Activated gamma-delta T cell treated with anti-CD3 and anti-CD28 coated beads, Interleukin-2, amount 50 U/mL, for 16 hours (primary cell): ENCODE results near the gene IL17RC.
A peak's percentile ranks its signal among the peaks of the same experiment; 100 is the strongest.
"Not testable (repeated sequence)": the region's sequence is repeated elsewhere in the genome, so short reads cannot be mapped to it uniquely, and the experiment has no call there.

Experiments
- DNase-seq: peaks from one replicate; pipeline ENCODE4 v3.0.0-alpha.2; 2020; ENCODE audit warnings: low read depth

IL17RC gene

GRCh38 chr3:9916734-9917680, at the start of gene IL17RC:
IL17RC (plus strand) TSS chr3:9917098; CDS start chr3:9917316, 218 bp downstream.
- DNase-seq, result peak; percentile 14

DNA sequence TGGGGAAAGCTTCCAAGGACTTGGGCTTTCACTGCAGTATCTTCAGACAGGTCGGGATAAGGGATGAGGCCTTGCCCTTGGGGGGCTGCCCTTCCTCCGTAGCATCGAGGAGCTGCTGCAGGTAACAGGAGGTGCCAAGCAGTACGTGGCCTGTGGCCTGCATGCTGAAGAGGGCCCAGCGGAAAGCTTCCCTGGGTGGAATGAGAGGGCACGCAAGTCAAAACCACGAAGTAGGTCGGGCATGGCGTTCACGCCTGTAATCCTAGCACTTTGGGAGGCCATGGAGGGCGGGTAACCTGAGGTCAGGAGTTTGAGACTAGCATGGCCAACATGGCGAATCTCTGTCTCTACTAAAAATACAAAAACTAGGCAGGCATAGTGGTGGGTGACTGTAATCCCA, 49.8 kb upstream of the IL17RC start:
- DNase-seq, result no peak

- no peak for DNase-seq
Observed at GRCh38 chr3:9869955-9870354, 46.9 kb upstream of the IL17RC start.

DNA sequence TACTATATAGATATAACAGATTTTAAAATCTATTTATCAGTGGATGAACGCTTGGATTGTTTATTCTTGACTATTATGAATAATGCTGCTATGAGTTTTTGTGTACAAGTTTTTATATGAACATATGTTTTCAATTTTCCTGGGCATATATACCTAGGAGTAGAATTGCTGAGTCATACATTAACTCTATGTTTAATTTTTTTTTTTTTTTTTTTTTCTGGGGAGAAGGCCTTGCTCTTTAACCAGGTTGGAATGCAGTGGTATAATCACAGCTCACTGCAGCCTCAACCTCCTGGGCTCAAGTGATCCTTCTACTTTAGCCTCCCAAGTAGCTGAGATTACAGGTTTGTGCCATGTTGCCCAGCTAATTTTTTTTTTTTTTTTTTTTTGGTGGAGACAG, 45.9 kb upstream of the IL17RC start:
- no peak for DNase-seq

- DNase-seq, result not testable (repeated sequence)
Observed at GRCh38 chr3:9872067-9872466, 44.8 kb upstream of the IL17RC start.

- DNase-seq, result no peak
Observed at GRCh38 chr3:9875448-9875847, 41.5 kb upstream of the IL17RC start.

DNA sequence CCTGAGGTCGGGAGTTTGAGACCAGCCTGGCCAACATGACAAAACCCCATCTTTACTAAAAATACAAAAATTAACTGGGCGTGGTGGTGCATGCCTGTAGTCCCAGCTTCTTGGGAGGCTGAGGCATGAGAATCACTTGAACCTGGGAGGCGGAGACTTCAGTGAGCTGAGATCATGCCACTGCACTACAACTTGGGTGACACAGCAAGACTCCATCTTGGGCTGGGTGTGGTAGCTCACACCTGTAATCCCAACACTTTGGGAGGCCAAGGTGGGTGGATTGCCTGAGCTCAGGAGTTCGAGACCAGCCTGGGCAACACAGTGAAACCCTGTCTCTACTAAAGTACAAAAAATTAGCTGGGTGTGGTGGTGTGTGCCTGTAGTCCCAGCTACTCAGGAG, 40.6 kb upstream of the IL17RC start:
- DNase-seq, result not testable (repeated sequence)

- no peak for DNase-seq
Observed at GRCh38 chr3:9876991-9877390, 39.9 kb upstream of the IL17RC start.

- DNase-seq, result no peak
Observed at GRCh38 chr3:9878700-9879099, 38.2 kb upstream of the IL17RC start.

DNA sequence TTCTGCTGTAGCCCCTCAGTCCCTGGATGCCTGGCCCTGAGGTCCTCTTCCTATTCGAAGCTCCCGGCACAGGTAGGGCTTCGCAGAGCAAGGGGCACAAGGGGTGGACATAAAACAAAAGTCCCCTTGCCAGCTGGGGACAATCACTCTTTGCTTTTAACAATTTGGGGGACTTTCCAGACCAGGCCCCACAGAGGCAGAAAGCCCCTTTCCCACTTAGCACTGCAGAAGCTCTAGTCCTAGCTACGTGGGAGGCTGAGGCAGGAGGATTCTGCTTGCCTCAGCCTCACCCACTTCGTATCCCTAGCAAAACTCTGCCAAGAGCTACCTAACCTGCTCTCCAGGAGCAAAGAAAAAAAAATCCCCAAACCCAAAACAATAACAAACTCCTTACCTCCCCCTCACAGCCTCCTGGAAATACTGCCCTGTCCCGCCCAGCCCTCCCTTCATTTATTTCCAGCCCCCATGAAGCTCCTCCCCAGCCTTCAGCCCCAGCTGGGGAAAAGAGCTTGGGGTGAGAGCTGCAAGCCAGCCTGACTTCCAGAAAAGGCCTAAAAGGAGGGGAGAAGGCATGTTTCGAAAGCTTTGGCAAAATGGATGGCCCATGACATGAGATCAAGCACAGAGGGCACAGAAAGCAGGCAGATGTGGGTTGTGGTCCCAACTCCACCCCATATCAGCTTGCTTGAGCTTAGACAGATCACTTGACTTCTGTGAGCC, 36.9 kb upstream of the IL17RC start, which contains the start of gene CIDEC:
Gene CIDEC (minus strand): TSS at position 424 of the 720 bp plus-strand sequence. CDS start 1,767 bp downstream, outside the sequence.
- DNase-seq, result no peak

DNA sequence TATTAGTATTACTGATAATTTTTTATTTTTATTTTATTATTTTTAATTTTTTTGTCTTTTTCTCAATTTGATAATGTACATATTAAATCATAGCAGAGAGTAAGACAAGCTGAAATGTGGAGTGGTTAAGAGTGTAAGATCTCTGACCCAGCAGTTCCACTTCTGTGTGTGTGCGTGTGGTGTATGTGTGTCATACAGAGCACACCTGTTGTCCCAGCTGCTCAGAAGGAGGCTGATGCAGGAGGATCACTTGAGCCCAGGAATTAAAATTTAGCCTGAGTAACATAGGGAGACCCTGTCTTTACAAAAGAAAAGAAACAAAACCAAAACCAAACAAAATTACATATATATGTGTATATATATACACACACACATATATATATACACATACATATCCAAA, 35.5 kb upstream of the IL17RC start:
- DNase-seq, result no peak

- DNase-seq, result no peak
Observed at GRCh38 chr3:9883706-9884554, 33.0 kb upstream of the IL17RC start.

GRCh38 chr3:9884555-9885165, 32.2 kb upstream of the IL17RC start:
- DNase-seq, result no peak

GRCh38 chr3:9886328-9886727, 30.6 kb upstream of the IL17RC start:
- no peak for DNase-seq

DNA sequence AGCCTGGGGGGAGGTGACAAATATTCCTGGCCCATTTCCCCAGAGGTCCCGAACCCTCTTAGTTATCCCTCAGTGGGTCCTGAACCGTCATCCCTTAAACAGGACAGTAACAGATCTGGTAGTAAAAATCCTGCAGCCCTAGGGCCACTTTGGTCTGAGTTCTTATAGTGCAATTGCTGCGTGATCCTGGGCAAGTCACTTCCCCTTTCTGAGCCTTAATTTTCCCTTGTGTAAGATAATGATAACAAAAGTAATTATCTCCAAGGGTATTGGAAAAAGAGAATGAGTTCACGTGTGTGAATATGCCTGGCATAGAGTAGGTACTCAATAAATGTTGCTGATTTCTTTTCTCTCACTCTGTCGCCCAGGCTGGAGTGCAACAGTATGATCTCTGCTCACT, 29.4 kb upstream of the IL17RC start:
- no peak for DNase-seq

DNA sequence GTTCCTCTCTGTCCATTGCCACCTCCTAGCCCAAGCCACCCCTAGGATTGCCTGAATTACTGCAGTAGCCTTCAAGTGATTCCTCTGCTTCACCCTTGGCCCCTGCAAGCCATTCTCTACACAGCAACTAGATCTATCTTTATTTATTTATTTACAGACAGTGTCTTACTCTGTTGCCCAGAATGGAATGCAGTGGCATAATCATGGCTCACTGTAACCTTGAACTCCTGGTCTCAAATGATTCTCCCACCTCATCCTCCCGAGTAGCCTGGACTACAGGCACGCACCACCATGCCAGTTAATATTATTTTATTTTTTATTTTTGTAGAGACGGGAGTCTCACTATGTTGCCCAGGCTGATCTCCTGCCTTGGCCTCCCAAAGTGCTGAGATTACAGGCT, 28.4 kb upstream of the IL17RC start:
- DNase-seq, result no peak

DNA sequence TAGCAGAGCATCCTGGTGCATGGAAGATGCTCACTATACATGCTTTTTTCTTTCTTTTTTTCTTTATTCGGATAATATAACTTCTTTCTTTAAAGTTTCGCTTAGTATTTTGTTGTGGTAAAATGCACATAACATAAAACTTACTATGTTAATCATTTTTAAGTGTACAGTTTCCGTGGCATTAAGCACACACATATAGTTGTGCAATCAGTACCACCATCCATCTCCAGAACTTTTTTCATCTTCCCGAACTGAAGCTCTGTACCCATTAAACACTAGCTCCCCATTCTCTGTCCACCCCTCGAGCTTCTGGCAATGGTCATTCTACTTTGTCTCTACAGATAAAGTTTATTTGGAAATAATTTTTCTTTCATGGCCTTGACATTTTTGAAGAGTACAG, 27.5 kb upstream of the IL17RC start:
- DNase-seq, result no peak

- peak; percentile 84 for DNase-seq
Observed at GRCh38 chr3:9890249-9891071, 26.4 kb upstream of the IL17RC start, which contains the start of gene JAGN1. JAGN1 (plus strand) TSS chr3:9890610; CDS start chr3:9890723, 113 bp downstream.

DNA sequence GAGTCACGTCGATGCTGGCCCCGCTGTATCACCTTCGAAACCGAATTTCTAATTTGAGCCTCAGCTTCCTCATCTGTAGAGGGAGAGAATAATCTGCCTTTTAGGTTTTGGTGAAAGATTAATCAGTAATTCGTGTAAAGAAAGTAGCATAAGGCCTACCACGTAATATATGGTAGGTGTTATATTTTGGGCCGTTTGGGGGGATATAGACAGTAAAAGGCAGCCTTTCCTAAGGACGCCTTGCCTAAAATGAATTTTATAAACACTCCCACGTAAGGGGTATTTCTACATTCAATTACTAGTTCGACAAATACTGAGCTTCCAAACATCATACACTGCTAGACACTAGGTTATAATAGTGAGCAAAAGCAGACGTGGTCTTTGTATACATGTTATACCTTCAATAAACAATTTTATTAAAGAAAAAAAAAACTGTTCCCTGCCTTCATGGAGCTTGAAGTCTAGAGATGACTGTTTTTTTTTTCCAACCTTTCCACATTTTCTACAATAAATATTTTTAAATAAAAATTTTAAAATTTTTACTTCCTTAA, 25.8 kb upstream of the IL17RC start:
- DNase-seq, result no peak

- DNase-seq, result no peak
Observed at GRCh38 chr3:9893739-9894138, 23.2 kb upstream of the IL17RC start.
